Suprapubic skin (tissue), 3 donors: ENCODE data around the gene ZMIZ2.

Experiments used
- POLR2AphosphoS5 ChIP-seq, 3 donors: sonication (generic); formaldehyde crosslinking; IDR thresholded peaks; one replicate each; pipeline ENCODE4 v1.6.1; 2017; ENCODE audit warnings: antibody characterized with exemption in 3 of 3
- TF ChIP-seq, protein P1 (sequence below), 2 donors: fragments of 200-600 bp in 1 of 2; fragments of 450-650 bp in 1 of 2; sonication (generic) in 1 of 2; IDR thresholded peaks; one replicate each; pipeline ENCODE4 v1.5.1; 2016 to 2019; ENCODE audit warnings: antibody characterized with exemption in 2 of 2, mild to moderate bottlenecking in 1 of 2, moderate library complexity in 1 of 2

DNA sequence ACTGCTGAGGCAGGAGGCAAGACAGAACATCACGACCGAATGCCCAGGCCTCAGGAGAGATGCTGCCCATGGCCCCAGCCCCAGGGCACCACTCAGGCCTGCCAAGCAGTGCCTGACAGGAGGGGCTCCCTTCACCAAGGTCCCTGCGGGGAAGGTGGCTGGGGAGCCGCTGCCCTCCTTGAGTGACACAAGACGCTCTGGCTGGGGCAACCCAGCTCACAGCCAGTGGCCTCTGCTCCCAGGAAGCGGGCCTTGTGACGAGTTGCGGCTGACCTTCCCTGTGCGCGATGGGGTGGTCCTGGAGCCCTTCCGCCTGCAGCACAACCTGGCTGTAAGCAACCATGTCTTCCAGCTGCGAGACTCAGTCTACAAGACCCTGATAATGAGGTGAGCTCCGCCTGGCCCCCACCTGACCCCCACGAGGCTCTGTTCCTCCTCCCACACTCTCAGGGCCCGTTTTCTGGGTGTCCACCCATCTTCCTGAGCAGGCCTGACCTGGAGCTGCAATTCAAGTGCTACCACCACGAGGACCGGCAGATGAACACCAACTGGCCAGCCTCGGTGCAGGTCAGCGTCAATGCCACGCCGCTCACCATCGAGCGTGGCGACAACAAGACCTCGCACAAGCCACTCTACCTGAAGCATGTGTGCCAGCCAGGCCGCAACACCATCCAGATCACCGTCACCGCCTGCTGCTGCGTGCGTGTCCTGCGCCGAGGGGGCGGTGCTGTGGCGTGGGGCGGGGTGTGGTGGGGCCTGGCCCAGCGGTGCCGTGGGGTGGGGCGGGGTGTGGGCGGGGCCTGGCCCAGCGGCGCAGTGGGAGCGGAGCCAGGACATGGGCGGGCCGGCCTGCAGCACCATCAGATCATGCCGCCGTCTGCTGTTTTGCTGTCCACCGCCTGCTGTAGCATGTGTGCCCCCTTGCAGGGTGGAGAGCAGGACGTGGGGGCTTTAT lies 12.8 kb downstream of the ZMIZ2 start:
- TF ChIP-seq POLR2AphosphoS5 (IDR thresholded peaks at IDR 0.05) = no peak
- TF ChIP-seq, protein P1, sequence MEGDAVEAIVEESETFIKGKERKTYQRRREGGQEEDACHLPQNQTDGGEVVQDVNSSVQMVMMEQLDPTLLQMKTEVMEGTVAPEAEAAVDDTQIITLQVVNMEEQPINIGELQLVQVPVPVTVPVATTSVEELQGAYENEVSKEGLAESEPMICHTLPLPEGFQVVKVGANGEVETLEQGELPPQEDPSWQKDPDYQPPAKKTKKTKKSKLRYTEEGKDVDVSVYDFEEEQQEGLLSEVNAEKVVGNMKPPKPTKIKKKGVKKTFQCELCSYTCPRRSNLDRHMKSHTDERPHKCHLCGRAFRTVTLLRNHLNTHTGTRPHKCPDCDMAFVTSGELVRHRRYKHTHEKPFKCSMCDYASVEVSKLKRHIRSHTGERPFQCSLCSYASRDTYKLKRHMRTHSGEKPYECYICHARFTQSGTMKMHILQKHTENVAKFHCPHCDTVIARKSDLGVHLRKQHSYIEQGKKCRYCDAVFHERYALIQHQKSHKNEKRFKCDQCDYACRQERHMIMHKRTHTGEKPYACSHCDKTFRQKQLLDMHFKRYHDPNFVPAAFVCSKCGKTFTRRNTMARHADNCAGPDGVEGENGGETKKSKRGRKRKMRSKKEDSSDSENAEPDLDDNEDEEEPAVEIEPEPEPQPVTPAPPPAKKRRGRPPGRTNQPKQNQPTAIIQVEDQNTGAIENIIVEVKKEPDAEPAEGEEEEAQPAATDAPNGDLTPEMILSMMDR (IDR thresholded peaks at IDR 0.05) = no peak
